HG02759 (cell line): ENCODE results near the gene SUGP1.

ENCODE experiments used
- ATAC-seq: cut with Tn5 transposase; IDR thresholded peaks from one replicate; pipeline ENCODE4 v1.9.1; 2021; ENCODE audit warnings: mild to moderate bottlenecking, moderate library complexity; ENCODE audit not compliant: unreplicated experiment

Gene SUGP1

GRCh38 chr19:19304186-19304965 lies 15.9 kb downstream of the SUGP1 start:
- no peak for ATAC-seq

- no peak for ATAC-seq
These were observed 16.9 kb downstream of the SUGP1 start for GRCh38 chr19:19303411-19303810.

- no peak for ATAC-seq
These were observed 19.7 kb downstream of the SUGP1 start for GRCh38 chr19:19300613-19301012.

- no peak for ATAC-seq
These were observed 22.6 kb downstream of the SUGP1 start for GRCh38 chr19:19297759-19298158.

- ATAC-seq, result no peak
These were observed 23.2 kb downstream of the SUGP1 start for GRCh38 chr19:19296953-19297689.

- ATAC-seq, result no peak
These were observed 25.4 kb downstream of the SUGP1 start for GRCh38 chr19:19294914-19295313.

GRCh38 chr19:19292607-19293006 lies 27.7 kb downstream of the SUGP1 start:
- ATAC-seq, result no peak

GRCh38 chr19:19285686-19286085 lies 34.6 kb downstream of the SUGP1 start:
- no peak for ATAC-seq

GRCh38 chr19:19280561-19280960 lies 39.7 kb downstream of the SUGP1 start:
- ATAC-seq, result no peak

- no peak for ATAC-seq
These were observed 40.5 kb downstream of the SUGP1 start for GRCh38 chr19:19279853-19280252.

GRCh38 chr19:19279062-19279612 lies 41.2 kb downstream of the SUGP1 start:
- ATAC-seq, result no peak

GRCh38 chr19:19278315-19278714 lies 42.0 kb downstream of the SUGP1 start:
- no peak for ATAC-seq

- no peak for ATAC-seq
These were observed 43.5 kb downstream of the SUGP1 start for GRCh38 chr19:19276851-19277250.

- no peak for ATAC-seq
These were observed 43.9 kb downstream of the SUGP1 start for GRCh38 chr19:19276386-19276785.

GRCh38 chr19:19274716-19275565 lies 45.4 kb downstream of the SUGP1 start:
- ATAC-seq, result no peak

- no peak for ATAC-seq
These were observed 46.2 kb downstream of the SUGP1 start for GRCh38 chr19:19274146-19274545.

GRCh38 chr19:19271828-19272599 lies 48.3 kb downstream of the SUGP1 start:
- ATAC-seq, result no peak

GRCh38 chr19:19270749-19271571 lies 49.3 kb downstream of the SUGP1 start:
- no peak for ATAC-seq

GRCh38 chr19:19269952-19270694 lies 50.2 kb downstream of the SUGP1 start:
- ATAC-seq, result no peak
